ENCODE data around the gene SLA2.
A peak's percentile ranks its signal among the peaks of the same experiment; 100 is the strongest.

The SLA2 gene

GRCh38 chr20:36576081-36576445, 69.9 kb downstream of the SLA2 start:
- Histone ChIP-seq H3K4me1 (peaks cover 0 to 29% (median 20%) of the 10 kb centered on the region in 4 donors), H3K9me3 (no peaks in the 10 kb centered on the region), H3K36me3 (peaks cover 15 to 24% (median 24%) of the 10 kb centered on the region in 3 donors), H3K27ac (peak overlapping the region in 1 of 2 donors; percentile 88), H3K4me3 (no peak overlapping the region), H3K27me3 (no peaks in the 10 kb centered on the region)
- intact Hi-C loops (cut with DNase I; ENCODE audit: low total_unique reads), result loop anchor here (10.0 kb wide), 1 partner anchor 179 kb away; no protein-coding TSS in a partner anchor
- TF ChIP-seq, protein P1, sequence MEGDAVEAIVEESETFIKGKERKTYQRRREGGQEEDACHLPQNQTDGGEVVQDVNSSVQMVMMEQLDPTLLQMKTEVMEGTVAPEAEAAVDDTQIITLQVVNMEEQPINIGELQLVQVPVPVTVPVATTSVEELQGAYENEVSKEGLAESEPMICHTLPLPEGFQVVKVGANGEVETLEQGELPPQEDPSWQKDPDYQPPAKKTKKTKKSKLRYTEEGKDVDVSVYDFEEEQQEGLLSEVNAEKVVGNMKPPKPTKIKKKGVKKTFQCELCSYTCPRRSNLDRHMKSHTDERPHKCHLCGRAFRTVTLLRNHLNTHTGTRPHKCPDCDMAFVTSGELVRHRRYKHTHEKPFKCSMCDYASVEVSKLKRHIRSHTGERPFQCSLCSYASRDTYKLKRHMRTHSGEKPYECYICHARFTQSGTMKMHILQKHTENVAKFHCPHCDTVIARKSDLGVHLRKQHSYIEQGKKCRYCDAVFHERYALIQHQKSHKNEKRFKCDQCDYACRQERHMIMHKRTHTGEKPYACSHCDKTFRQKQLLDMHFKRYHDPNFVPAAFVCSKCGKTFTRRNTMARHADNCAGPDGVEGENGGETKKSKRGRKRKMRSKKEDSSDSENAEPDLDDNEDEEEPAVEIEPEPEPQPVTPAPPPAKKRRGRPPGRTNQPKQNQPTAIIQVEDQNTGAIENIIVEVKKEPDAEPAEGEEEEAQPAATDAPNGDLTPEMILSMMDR (IDR thresholded peaks at IDR 0.05), result no peak
- DNase-seq, result no peak

DNA sequence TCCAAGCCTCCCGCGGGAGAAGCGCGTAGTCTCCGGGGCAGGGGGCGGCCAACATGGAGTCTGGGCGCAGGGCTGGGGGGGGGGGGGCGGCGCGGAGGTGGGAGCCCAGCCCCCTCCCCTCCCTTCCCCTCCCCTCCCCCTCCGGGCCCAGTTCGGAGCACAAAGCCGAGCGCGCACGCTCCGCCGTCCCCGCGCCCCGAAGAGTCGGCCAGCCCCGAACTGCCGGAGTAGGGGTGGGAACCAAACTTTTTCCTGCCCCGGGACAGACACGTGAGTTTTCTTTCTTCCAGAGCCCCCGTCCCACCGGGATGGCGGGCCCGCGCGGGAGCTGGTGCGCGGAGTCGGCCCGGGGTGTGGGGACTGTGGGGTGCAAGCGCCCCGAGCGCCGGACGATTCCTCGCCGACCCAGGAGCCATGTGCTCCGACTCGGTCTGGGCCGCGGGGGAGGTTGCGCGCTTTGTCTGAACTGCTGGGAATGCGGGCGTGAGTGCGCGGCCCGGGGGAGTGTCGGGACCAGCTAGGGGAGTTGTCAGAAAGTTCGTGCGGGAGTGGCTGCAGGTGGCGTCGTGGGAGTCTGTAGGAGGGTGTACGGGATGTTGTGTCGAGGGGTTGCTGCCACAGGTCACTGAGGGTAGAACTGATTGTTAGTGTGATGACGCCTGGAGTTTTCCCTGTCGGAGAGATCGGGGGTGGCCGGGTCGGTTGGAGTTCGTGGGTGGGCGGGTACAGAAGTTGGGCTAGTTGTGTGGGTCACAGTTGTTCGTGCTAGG, 71.4 kb downstream of the SLA2 start:
- peak; percentile 42 to 73 for DNase-seq
- peaks cover 0 to 12% (median 9%) of the 10 kb centered on the region in 3 donors for H3K36me3 ChIP-seq
- no peaks in the 10 kb centered on the region for H3K27me3 ChIP-seq
- intact Hi-C loops (cut with DNase I; ENCODE audit: low total_unique reads), result loop anchor here (10.0 kb wide), 1 partner anchor 180 kb away; no protein-coding TSS in a partner anchor
- H3K4me1 ChIP-seq, result peaks cover 0 to 29% (median 20%) of the 10 kb centered on the region in 4 donors
- H3K9me3 ChIP-seq, result no peaks in the 10 kb centered on the region
- peak overlapping the region; percentile 80 to 90 for H3K4me3 ChIP-seq
- peak overlapping the region; percentile 88 to 91 for H3K27ac ChIP-seq
- TF ChIP-seq, protein P1 (IDR thresholded peaks at IDR 0.05), result no peak

DNA sequence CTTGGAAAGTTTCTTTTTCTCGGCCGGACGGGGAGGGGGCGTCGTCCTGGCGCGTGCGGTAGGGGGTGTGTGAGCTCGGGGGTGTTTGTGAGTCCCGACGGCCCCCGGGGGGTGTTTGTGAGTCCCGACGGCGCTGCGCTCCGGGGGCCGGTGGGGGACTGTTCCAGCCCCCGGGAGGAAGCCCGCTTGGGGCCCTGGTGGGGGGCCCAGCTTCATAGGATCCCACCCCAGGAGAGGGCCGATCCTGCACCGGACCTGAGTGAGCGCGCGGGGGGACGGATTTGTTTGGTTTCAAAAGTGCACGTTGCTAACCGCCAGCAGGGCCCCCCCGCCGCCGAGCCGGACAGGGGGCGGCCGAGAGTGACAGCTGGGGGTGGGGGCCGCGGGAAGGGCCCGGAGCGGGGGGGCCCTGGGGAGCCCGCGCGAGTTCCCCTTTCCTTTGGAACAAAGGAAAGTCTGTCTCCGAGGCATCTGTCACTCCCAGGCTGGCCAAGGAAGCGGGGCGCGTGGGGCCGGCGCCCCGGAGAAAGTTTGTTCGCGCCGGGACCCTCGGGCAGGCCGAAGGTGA, 72.1 kb downstream of the SLA2 start:
- intact Hi-C loops (cut with DNase I; ENCODE audit: low total_unique reads), result loop anchor here (2.0 to 10.0 kb wide), 2 partner anchors 31 to 181 kb away; partner anchors contain the start of gene RAB5IF
- TF ChIP-seq, protein P1 (IDR thresholded peaks at IDR 0.05), result no peak
- H3K27ac ChIP-seq, result peak overlapping the region; percentile 88 to 91
- peaks cover 0 to 29% (median 20%) of the 10 kb centered on the region in 4 donors for H3K4me1 ChIP-seq
- H3K4me3 ChIP-seq, result peak overlapping the region; percentile 80 to 90
- no peak for DNase-seq
- H3K36me3 ChIP-seq, result peaks cover 0 to 5% (median 2%) of the 10 kb centered on the region in 3 donors
- no peaks in the 10 kb centered on the region for H3K27me3 ChIP-seq
- H3K9me3 ChIP-seq, result no peaks in the 10 kb centered on the region

GRCh38 chr20:36573103-36573797, 72.7 kb downstream of the SLA2 start, which contains the start of gene TGIF2:
Gene TGIF2, plus strand, starts transcription at chr20:36573597. Its CDS starts 5,178 bp downstream, at chr20:36578775.
- intact Hi-C loops (cut with DNase I; ENCODE audit: low total_unique reads), result loop anchor here (2.0 to 10.0 kb wide), 2 partner anchors 32 to 182 kb away; partner anchors contain the start of gene RAB5IF
- TF ChIP-seq, protein P1 (IDR thresholded peaks at IDR 0.05), result no peak
- peak; percentile 70 to 92 for DNase-seq
- peak within 1 kb of the TSS; percentile 80 to 90 for H3K4me3 ChIP-seq
- H3K27me3 ChIP-seq, result no peaks in the 10 kb centered on the region
- H3K36me3 ChIP-seq, result no peaks in the 10 kb centered on the region
- no peaks in the 10 kb centered on the region for H3K9me3 ChIP-seq
- peaks cover 0 to 29% (median 20%) of the 10 kb centered on the region in 4 donors for H3K4me1 ChIP-seq
- H3K27ac ChIP-seq, result peak within 1 kb of the TSS; percentile 88 to 91

DNA sequence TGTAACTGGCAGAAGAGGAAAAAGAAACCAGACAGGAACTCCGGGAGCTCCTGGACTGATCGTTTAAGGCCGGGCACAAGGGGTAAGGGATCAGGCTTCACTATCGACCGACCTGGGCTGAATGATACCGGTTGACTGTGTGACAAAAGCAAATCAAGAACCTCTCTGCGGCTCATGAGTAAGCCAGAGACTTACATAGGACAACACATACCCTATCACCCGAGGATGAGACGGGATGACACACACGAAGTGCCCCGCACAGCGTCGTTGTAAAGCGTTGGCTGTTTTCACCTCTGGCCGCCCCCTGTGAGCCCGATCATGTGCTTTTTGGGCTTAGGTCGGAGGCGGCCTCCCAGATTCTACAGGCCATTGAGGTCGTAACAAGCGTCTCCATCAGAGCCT, 73.3 kb downstream of the SLA2 start:
- Histone ChIP-seq H3K27me3 (no peaks in the 10 kb centered on the region), H3K4me1 (peaks cover 0 to 29% (median 20%) of the 10 kb centered on the region in 4 donors), H3K27ac (peak overlapping the region; percentile 88 to 91), H3K4me3 (peak overlapping the region; percentile 80 to 90), H3K36me3 (no peaks in the 10 kb centered on the region), H3K9me3 (no peaks in the 10 kb centered on the region)
- no peak for DNase-seq
- TF ChIP-seq, protein P1 (IDR thresholded peaks at IDR 0.05), result no peak
- intact Hi-C loops (cut with DNase I; ENCODE audit: low total_unique reads), result loop anchor here (2.0 to 10.0 kb wide), 2 partner anchors 32 to 182 kb away; partner anchors contain the start of gene RAB5IF
